MV-4-11 (cell line): ENCODE results near the gene PDZRN3.
"Not testable (repeated sequence)": the region's sequence is repeated elsewhere in the genome, so short reads cannot be mapped to it uniquely, and the experiment has no call there.

ENCODE experiments used
- DNase-seq: peaks from one replicate; lab custom pipeline; 2025; lab: John Stamatoyannopoulos, UW

Gene PDZRN3

DNA sequence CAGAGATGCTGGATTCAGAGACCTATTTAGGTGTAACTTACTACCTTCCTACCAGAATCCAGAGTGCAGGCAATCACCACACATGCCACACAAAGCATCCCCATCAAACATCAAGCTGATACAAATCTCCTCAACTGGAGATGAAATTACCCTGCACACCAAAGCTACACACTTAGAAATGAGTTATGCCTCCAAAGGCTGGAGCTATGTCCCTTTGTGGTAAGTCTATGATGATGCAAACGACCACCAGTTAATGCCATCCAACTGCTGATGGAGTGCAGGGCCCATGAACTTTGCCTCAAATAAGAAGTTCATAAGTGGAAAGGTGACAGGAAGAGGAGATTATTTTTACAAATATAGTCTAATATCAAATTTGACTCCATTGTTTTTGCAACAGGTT, 38.1 kb downstream of the PDZRN3 start:
- DNase-seq, result no peak

DNA sequence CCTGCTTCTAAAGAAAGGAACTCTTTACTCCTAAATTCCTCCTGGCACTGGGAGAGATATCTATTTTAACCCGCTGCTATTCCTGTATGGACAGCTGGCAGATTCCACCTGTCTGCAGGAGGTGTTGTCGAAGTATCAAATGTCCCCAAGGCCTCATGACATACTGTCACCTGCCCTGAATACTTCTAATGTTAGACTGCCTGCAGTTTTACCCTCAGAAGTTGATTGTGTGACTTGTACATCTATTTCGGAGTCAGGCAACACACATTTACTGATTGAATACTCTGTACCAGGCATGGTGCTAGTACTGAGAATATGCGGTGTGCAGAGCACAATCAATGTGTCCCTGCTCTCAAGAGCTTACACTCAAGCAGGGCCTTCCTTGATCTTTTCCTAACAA, 38.6 kb downstream of the PDZRN3 start:
- no peak for DNase-seq

DNA sequence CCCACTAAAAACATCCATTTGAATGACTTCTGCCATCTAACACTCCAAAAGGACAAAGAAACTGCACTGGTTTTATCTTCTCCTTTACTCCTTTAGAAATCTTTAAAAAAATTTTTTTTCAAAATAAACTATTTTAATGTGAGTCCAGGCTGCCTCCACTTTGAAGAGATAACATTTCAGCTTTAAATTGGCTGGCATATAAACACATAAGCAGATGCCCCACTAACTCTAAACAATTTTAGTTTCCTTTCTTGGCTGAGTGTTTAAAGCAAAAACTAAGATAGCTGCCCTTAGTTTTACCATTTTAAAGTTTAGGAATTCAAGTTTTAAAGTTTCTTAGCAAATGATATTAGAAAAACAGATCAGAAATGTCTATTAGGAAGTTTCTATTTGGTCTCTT, 39.9 kb downstream of the PDZRN3 start:
- DNase-seq, result no peak

DNA sequence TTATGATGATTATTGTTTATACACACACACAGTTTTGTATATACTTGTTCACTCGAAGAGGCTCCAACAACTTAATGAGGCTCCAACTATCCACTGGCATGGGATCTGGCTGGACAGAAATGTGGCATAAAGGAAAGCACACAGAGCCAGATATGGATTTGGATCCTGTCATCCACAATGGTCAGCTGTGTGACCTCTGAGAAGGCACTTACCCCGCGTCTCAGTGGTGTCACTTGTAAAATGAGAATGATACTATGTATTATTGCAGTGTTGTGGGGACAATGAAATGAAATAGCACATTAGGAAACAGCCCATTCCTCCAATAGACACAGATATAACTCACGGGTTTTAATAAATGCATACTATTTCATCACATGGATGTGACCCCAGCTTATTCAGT, 42.2 kb downstream of the PDZRN3 start:
- DNase-seq, result no peak

DNA sequence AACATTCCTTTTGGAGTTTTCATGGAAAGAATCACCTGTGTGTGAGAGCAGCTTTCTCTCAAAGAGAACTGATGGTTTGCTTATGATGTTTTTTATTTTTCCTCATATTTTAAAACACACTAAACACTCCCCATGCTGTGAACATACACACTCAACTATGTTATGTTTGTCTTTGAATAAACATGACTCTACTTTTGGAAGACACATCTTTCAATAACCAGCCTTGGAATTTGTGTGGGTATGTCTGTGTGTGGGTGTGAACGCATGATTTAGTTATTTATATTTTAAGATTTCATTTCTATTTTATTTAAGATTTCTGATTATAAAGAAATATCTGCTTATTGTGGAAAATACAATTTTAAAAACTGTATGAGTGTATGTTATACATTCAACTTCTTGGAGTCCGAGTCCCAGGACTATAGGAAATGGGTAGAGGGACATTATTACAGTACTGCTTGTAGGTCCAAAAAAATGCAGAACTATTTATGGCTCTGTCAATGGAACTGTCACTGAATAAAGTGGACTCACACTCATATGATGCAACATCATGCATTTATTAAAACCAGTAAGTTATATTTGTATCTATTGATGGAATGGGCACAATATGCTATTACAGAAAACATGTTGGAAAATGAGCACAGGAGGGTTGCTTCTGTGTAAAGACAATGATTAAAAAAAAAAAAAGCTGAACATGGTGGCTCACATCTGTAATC, 43.5 kb downstream of the PDZRN3 start:
- DNase-seq, result no peak

DNA sequence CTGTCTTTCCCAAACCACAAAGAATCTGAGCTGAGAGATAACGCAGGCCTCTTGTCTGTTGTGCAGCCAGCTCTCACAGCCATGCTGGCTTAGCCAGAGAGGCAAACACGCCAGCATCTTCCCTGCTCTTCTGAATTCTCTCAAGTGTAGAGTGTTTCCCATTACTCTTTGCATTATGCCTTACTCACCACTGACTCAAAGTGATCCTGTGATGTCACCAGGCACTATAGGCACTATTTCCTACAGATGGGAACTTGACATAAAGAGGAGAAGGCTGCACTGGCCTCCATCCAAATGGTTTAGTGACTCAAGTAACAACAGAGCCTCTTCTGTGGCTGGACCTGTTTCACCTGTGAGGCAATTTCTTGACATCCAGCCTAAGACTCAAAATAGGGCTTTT, 44.4 kb downstream of the PDZRN3 start:
- DNase-seq, result no peak

DNA sequence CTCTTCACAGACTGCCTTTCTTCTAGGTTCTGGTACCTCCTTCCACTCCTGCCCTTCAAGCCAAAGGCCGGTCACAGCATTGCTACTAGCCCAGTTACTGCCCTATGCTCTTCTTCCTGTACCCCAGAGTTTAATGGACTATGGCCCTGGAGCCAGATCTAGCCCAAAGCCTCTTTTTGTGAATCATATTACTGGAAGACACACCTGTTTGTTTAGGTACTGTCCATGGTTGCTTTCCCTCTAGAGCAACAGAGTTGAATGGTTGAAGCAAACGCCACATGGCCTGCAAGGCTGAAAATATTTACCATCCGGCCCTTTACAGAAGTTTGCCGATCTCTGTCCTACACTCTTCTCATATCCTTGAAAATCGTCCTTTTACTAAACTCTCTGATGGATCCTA, 47.0 kb downstream of the PDZRN3 start:
- DNase-seq, result no peak

DNA sequence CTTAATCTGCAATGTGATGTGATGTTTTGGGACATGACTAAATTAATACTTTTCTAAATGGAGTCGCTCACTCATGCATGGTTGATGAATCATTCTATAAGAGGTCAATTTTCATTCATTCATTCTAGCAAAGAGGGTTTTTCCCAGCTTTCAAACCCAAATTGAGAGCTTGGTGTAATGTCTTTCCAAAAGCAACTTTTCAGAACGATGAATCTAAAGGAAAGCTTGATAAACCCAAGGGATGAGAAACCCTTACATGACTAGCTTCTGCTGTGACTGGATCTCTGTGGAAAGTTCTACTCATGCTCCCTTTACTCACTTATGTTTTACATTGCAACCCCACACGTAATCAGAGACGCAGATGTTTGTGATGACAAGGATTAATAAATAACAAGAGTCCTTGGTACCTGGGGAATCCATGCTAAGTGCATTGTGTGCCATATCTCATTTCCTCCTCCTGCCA, 47.7 kb downstream of the PDZRN3 start:
- no peak for DNase-seq

DNA sequence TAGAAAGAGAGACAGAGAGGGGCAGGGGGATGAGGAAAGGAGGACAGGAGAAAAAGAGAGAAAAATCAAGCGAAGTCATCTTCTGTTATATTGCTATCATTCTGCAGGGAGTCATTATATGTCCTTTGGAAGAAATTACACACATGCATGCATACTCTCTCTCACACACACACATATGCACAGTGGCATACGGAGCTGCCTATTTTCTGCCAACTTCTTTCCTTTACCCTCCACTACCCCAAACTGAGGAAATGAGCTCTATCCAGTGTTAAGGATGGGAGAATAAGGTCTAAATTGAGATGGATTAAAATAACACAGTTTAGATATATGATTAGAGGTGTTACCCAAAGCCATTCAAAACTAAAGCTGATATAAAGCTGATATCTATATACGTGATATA, 48.8 kb downstream of the PDZRN3 start:
- DNase-seq, result no peak

DNA sequence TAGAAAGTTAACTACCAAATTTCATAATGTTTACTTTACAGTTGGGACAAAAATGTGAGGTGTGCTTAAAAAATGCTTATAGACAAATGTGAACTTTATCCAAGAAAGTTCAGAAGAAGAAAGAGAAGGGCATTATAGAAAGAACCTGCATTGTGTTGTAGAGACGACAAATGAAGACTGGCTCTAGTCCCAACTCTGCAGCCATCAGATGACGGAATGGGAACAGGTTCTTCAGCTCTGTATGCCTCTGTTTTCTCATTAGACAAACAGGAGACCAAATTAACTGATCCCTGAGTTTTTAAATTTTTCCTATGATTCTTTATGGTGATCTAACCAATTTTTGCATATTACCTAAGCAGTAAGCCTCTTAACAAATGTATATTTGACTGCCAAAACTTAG, 49.2 kb downstream of the PDZRN3 start:
- DNase-seq, result no peak

DNA sequence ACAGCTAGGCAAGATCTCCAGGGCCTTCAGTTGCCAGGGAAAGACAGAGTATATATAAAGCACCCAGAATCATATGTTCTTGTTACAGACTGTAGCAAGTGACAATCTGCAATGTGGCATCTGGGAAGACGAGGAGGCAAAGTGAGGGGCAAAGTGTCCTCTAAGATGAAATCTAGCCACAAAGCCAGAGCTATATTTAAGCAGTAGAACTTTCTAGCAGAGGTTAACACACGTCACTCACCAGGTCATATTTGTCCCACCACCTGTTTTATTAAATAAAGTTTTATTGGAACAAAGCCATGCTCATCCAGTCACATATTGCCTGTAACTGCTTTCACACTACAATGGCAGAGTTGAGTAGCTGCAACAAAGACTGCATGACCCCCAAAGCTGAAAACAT, 51.5 kb downstream of the PDZRN3 start:
- no peak for DNase-seq

DNA sequence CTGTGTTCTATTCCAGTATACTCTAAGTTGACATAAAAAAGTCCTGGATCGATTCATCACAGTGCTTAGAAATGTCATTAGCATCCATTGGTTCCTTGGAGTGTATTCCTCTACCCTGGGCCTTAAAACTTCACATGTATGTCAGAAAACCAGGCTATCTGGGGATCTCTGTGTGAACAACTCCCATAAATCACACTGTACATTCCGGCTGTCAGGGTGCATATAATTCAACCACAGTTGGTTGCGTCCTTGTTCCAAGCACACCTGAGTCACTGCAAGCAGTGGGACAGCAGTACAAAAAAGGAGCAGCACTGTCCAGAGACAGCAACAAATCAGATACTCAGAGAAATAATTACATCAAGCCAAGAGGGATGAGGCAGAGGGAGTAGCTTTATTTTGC, 52.4 kb downstream of the PDZRN3 start:
- no peak for DNase-seq

DNA sequence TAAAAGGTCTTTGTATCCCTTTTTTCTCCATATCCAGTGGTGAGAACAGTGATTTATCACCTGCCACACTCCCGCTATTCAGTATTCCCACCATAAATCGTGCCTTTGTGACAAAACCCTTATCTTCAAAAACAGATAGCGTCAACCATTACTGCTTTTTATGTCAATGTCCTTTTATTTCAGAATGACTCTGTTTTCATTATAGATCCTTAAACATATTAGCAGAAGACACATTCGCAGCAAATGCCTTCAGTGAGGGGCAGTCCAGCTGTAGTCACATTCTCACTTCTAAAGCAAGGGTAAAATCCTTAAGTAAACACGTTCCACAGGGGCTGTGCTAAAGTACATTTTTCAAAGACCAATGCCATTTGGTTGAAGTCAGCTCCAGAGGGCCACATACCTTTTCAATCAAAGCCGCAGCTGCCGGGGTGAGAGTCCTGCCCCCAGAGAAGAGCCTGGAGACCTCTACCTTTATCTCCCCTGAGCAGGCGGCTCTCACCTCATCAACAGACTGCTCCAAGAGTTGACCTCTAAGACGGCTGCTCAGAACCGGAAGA, 53.4 kb downstream of the PDZRN3 start:
- DNase-seq, result no peak

DNA sequence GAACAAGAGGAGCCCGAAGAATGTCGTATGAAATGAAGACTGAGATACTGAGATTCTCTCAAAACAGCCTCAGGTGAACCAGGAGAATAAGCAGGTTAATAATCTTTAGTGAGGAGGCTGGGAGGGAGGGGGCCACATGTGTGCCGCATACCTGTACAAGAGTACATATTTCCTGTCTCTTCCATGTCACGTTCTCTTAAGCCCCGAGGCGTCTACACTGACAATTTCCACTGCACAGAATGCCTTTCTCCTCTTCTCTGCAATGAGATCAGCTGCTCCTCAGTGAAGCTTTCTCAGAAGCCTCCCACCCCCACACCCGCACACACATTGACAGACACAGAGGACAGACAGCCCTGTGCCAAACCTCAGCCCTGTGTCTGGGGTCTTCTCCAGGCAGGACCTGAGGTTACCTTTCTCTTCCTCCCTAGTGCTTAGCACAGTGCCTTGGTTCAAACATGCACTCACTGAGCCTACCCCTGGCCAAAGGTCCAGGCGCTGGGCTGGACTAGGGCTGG, 55.4 kb downstream of the PDZRN3 start:
- DNase-seq, result no peak

DNA sequence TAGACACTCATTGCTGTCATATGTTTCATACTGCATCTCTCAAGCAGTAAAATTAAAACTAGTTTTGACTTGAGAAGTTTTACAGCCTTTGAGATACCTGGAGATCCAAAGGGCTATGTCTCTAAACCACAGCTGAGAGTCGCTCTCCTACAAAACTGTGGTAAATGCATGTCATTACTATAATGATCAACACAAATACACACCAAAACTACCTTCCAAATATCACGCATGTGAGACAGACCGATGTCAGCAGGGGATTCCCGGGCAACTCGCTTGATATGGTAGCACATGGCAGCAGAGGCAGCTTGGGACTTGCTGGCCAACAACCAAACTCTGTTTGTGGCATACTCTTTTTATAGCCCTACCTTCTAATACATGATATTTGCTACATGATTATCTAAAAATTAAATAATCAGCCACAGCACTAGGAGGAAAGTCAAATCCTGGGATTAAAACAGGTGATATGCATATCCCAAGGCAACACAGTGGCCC, 56.3 kb downstream of the PDZRN3 start:
- no peak for DNase-seq

DNA sequence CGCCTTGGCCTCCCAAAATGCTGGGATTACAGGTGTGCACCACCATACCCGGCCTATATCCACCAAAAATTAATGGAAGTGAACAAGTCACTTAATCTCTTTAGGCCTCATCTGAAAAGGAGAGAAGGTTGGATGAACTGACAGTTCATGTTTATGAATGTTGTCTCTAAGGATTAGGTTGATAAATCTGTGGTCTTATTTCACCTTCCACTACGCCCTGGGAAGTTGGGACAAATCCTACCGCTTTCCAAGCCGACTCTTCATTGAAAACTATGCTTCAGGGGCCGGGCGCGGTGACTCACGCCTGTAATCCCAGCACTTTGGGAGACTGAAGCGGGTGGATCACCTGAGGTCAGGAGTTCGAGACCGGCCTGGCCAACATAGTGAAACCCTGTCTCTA, 59.4 kb downstream of the PDZRN3 start:
- DNase-seq, result not testable (repeated sequence)

DNA sequence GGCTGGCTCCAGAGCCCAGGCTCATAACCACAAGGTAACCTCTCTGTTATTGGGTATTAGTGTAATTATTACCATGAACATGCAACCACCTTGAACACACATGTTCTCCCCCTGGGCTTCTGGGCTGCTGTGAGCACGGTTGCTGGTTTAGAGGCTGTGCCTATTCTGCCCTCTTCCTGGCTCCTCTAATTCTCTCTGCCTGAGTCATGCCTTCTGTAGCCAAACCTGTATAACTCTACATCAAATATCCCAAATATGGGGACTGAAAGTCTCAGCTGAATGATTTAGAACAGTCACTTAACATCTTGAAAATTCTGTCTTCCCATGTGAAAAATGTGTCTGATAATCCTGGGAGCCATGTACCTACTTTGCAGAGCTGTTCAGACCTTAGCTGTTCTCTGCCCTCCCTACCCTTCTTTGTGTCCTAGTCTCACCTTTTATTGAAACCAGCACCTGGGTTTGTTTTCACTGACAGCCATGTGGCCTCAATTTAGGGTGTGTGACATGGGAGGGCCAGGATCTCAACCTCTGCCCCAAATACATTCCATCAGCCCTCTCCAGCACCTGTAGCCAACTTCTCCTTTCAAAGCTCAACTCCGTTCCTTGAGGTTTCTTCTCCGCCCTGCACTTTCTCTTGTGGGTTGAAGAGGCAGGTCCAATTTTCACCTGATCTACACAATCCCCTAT, 60.7 kb downstream of the PDZRN3 start:
- DNase-seq, result no peak

DNA sequence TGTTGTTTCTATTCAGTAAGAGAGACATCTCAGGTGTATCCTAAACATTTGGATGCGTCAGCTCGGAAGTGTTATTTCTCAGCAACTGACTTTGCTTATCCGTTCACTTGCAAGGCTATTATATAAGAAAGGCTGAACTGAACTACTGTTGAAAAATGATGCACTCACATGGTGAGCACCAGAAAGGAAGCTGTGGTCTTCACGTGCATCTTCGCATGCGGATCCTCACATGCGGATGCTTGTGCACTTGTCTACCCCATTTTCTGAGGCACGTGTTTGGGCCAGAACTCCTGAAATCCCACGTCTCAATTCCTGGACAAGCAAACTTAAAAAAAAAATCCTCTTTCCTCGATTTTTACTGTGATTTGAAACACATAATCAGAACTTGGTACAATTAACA, 63.2 kb downstream of the PDZRN3 start:
- DNase-seq, result no peak

DNA sequence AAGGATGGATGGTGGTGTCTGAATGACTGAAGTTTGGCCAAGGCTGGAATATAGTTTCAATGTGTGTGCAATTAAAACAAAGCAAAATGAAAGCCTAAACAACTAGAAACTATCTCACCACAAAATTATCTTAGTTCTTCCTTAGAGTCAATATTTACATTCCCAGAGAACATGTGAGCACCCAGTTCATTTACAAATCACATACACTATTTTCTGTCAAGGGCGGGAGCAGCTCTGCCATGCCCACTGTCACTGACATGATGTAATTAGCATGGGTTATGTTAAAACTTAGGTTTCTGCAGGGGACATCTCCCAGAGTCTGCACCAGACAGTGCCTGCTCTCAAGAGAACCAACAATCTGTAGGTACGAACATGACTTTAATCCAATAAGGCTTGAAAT, 65.0 kb downstream of the PDZRN3 start:
- no peak for DNase-seq

DNA sequence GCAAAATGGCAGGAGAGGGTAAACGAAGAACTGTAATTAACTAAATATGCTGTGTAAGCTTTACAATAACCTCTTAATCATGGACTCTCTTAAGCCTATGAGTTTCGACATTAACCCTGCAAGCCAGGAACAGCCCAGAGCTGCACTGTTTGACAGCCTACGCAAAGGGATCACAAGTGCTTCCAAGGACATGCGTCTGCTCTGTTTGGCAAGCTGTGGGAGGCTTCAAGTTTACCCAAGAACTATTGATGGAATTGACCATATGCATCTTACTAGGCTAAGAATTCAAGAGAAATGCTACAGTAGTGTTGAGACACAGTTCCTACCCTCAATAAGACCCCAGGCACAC, 66.0 kb downstream of the PDZRN3 start:
- DNase-seq, result no peak

DNA sequence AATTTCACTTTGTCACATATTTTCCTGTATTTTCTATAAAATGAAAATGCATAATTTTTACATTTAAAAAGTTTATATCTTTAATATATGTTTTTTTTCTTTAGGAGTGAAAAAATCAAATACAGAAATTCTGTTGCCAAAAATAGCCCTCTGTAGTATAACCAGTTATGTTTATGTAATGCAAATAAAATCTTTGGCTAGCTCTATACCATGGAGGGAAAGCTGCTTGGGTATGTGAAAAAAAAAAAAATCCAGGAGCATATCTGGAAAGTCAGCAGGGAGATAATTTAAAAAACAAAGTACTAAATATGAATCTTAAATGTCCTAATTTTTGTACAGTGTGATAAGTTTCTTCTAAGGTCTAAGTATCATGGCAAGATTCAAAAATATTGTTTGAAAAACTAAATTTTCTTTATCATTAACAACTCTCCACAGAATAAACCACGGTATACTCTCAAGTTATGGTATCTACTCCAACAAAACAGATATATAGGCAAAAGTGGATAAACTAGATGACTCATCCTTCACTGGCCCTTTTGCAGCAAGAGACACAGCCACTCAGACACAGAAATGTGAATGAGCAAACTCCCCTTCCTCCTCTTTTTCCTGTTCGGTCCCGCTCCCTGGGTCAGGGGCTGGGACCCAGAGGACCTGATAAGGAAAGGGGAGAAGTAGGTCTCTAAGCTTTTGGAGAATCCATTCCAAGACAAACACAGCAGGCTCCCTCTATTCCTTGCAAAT, 66.6 kb downstream of the PDZRN3 start:
- no peak for DNase-seq

DNA sequence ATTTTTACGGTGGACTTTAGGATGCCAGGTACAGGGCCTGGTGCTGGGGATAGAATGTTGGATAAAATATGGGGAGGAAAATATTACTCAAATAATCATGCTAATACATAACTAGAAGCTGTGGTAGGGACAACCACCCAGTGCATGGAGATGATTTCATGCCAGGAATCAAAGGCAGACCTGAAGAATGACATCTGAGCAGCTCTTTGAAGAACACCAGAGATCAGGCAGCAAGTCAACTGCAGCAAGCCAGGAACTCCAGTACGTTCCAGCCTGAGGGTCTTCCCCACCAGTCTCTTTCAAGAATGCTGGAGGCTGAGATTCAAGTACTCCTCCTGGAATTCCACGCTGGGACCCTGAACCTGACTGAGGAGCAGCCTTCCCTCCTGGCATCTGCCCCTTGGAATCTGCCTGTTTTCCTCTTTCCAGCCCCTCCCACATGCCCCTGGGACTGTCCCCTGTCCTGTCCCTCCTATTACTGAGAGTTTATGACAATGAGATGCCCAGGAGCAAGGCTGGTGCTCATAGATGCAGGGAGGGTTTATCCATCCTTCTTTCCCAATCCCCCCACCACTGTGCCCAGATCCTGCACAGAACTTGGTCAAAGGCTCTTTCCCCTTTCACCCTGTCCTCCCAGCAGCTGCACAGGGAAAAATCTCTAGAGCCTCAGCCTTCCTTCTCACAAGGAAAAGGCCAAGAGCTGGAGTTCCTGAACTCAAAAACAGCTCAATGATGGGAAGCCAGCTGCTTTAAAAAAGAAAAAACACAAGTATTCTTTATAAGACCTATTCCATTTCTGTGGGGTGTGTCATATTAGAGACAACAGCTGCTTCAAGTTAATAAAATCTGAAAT, 68.0 kb downstream of the PDZRN3 start:
- DNase-seq, result no peak
